Esophagus squamous epithelium (tissue), 5 donors: ENCODE data around the gene DEPDC7. TPM values are rescaled to one million over a fixed set of nuclear protein-coding genes. Genes with fewer than 3 reads are reported as not detected.

Experiments
- DNase-seq: peaks from one replicate; lab custom pipeline; 2025; lab: John Stamatoyannopoulos, UW
- H3K27ac ChIP-seq, 4 donors: fragments of 200-600 bp; sonication (generic); one replicate each; pipeline ENCODE4 v1.5.1; 2016 to 2019; ENCODE audit warnings: mild to moderate bottlenecking in 1 of 4
- H3K27me3 ChIP-seq, 4 donors: fragments of 200-600 bp; sonication (generic); 1 replicate in 3 of 4; 2 replicates in 1 of 4; pipeline versions ENCODE4 v1.5.1 to v1.6.0; 2017 to 2021; ENCODE audit warnings: antibody characterized with exemption in 1 of 4
- H3K36me3 ChIP-seq, 3 donors: fragments of 200-600 bp; sonication (generic); one replicate each; pipeline ENCODE4 v1.5.1; 2016 to 2019
- H3K4me1 ChIP-seq, 3 donors: fragments of 200-600 bp; sonication (generic); one replicate each; pipeline ENCODE4 v1.5.1; 2017 to 2019
- H3K4me3 ChIP-seq, 4 donors: fragments of 200-600 bp; sonication (generic); 1 replicate in 3 of 4; 2 replicates in 1 of 4; pipeline ENCODE4 v1.5.1; 2016 to 2019; ENCODE audit warnings: mild to moderate bottlenecking in 2 of 4, moderate library complexity in 1 of 4
- H3K9me3 ChIP-seq, 3 donors: fragments of 200-600 bp; sonication (generic); one replicate each; pipeline ENCODE4 v1.5.1; 2016 to 2019
- POLR2A ChIP-seq, 4 donors: fragments of 450-650 bp; IDR thresholded peaks; one replicate each; pipeline ENCODE4 v1.6.1; 2017; ENCODE audit warnings: antibody characterized with exemption in 4 of 4, mild to moderate bottlenecking in 4 of 4, moderate library complexity in 3 of 4
- WGBS, 2 donors: methylation state at CpG; one replicate each; pipeline ENCODE4 v1.1.5; 2018; 5-methylcytosine and 5-hydroxymethylcytosine counted together
- intact Hi-C: fragments of 100-400 bp; cut with DNase I; formaldehyde crosslinking; loops from one replicate; pipeline ENCODE4 v1.15.0; 2022
- total RNA-seq, 4 donors: library from RNA; depleted of rRNA; stranded (reverse); fragments of >200 nt; gene quantifications; one replicate each; pipeline ENCODE4 v1.1.0, GENCODE V29; 2016
- TF ChIP-seq, protein P1 (sequence below), 6 experiments: fragments of 450-650 bp in 4 of 6; fragments of 200-600 bp in 2 of 6; sonication (generic) in 2 of 6; IDR thresholded peaks; one replicate each; pipeline ENCODE4 v1.5.1; 2016 to 2019; ENCODE audit warnings: antibody characterized with exemption in 6 of 6, mild to moderate bottlenecking in 4 of 6, moderate library complexity in 4 of 6
- donor health status: DM: yes; HTN: yes; CAD: no.

DEPDC7 gene
- total RNA-seq, 4 donors from 2014 or later, result 2.3 to 9.7 (median 6.8) TPM

DNA sequence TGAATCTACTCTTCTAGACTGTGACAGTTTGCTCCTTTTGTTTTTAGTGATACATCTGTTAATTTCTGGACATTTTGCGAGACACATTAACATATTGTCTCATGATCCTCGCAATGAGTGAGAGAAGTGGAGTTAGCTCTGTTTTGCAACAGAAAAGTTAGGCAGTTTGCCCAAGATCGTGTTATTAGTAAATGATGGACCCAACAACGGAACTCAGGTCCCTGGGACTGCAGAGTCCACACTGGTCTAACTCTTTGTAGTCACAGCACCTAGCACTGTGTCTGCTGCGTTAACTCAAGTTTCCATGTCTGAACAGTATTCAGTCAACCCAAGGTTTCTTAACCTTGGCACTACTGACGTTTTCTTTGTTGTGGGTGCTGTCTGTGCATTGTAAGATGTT lies 3.2 kb downstream of the DEPDC7 start:
- H3K27ac ChIP-seq, result no peak overlapping the region
- intact Hi-C loops, result no loop called here
- H3K9me3 ChIP-seq, result no peaks in the 10 kb centered on the region
- peaks cover 0 to 40% (median 3%) of the 10 kb centered on the region in 3 donors for H3K4me1 ChIP-seq
- 77 to 86% methylated on average over 6 of the region's 6 CpGs for WGBS, 2 donors
- TF ChIP-seq, protein P1, sequence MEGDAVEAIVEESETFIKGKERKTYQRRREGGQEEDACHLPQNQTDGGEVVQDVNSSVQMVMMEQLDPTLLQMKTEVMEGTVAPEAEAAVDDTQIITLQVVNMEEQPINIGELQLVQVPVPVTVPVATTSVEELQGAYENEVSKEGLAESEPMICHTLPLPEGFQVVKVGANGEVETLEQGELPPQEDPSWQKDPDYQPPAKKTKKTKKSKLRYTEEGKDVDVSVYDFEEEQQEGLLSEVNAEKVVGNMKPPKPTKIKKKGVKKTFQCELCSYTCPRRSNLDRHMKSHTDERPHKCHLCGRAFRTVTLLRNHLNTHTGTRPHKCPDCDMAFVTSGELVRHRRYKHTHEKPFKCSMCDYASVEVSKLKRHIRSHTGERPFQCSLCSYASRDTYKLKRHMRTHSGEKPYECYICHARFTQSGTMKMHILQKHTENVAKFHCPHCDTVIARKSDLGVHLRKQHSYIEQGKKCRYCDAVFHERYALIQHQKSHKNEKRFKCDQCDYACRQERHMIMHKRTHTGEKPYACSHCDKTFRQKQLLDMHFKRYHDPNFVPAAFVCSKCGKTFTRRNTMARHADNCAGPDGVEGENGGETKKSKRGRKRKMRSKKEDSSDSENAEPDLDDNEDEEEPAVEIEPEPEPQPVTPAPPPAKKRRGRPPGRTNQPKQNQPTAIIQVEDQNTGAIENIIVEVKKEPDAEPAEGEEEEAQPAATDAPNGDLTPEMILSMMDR (IDR thresholded peaks at IDR 0.05), result no peak
- no peak for TF ChIP-seq POLR2A (IDR thresholded peaks at IDR 0.05)
- no peak overlapping the region for H3K4me3 ChIP-seq
- H3K36me3 ChIP-seq, result no peaks in the 10 kb centered on the region
- H3K27me3 ChIP-seq, result peaks cover 0 to 11% (median 0%) of the 10 kb centered on the region in 4 donors
- no peak for DNase-seq

DNA sequence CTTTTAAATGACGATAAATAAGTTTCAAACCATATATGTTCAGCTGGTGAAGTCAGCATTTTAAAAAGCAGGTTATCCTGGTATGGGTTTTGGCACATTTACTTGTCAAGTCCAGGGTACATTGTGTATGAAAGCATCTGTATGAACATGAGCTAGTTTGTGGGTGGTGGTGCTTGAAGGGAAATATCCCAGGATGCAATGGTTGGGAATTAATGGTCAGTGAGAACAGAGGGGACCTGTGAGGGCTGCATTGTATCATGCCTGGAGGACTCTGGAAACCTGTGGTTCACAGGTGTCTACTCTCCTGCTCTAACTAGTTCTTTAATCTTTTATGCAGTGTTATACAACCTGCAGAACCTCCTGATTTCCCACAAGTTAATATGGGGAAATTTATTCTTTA lies 5.8 kb downstream of the DEPDC7 start:
- peaks cover 0 to 26% (median 3%) of the 10 kb centered on the region in 3 donors for H3K4me1 ChIP-seq
- H3K9me3 ChIP-seq, result no peaks in the 10 kb centered on the region
- DNase-seq, result no peak
- 40 to 48% methylated on average over 1 of the region's 1 CpG for WGBS, 2 donors
- TF ChIP-seq POLR2A (IDR thresholded peaks at IDR 0.05), result no peak
- H3K27me3 ChIP-seq, result no peaks in the 10 kb centered on the region
- peaks cover 0 to 5% (median 0%) of the 10 kb centered on the region in 3 donors for H3K36me3 ChIP-seq
- intact Hi-C loops, result no loop called here
- no peak overlapping the region for H3K27ac ChIP-seq
- H3K4me3 ChIP-seq, result no peak overlapping the region

DNA sequence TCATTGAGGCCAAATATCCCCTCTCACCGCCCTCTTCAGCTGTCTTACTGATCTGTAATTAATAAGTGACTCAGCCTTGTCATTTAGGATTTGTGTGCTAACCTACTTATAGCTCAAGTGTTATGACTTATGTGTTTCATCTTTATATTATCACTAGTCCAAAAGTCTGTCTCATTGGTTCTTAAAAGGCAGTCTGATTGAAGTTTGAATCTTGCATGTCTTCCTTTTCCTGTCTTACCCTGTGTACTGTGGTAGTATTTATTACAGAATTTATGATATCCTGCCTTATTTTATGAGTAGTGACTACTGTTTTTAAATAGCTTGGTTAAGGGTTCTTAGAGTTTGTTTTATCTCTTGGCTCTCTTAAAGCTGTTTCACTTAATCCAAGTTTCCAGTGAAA lies 6.3 kb downstream of the DEPDC7 start:
- no peak for TF ChIP-seq POLR2A (IDR thresholded peaks at IDR 0.05)
- TF ChIP-seq, protein P1 (IDR thresholded peaks at IDR 0.05), result no peak
- Histone ChIP-seq H3K36me3 (peaks cover 0 to 9% (median 0%) of the 10 kb centered on the region in 3 donors), H3K9me3 (no peaks in the 10 kb centered on the region), H3K4me3 (no peak overlapping the region), H3K27ac (no peak overlapping the region), H3K4me1 (peaks cover 0 to 22% (median 3%) of the 10 kb centered on the region in 3 donors), H3K27me3 (no peaks in the 10 kb centered on the region)
- no peak for DNase-seq
- 23 to 54% methylated on average over 1 of the region's 1 CpG for WGBS, 2 donors
- intact Hi-C loops, result no loop called here

DNA sequence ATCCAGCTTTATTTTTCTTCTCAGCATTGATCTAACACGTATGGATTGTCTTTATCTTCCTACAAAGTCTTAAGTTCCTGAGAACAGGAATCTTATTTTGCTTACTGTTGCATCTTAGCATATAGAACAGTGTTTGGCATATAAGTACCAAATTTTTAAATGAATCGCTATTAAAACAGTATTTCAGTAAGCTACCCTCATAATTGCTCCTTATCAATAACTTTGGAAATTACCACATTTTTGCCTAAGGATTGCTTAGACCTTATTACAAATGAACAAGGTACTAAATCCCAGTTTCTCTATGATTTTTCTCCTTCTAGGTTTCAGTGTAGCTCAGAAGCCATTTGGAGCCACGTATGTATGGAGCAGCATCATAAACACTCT lies 9.7 kb downstream of the DEPDC7 start:
- Histone ChIP-seq H3K36me3 (peaks cover 0 to 10% (median 0%) of the 10 kb centered on the region in 3 donors), H3K27ac (no peak overlapping the region), H3K9me3 (no peaks in the 10 kb centered on the region), H3K27me3 (no peaks in the 10 kb centered on the region), H3K4me1 (peaks cover 0 to 13% (median 3%) of the 10 kb centered on the region in 3 donors), H3K4me3 (no peak overlapping the region)
- TF ChIP-seq POLR2A (IDR thresholded peaks at IDR 0.05), result no peak
- intact Hi-C loops, result no loop called here
- DNase-seq, result no peak
- 84 to 91% methylated on average over 3 of the region's 3 CpGs for WGBS, 2 donors

DNA sequence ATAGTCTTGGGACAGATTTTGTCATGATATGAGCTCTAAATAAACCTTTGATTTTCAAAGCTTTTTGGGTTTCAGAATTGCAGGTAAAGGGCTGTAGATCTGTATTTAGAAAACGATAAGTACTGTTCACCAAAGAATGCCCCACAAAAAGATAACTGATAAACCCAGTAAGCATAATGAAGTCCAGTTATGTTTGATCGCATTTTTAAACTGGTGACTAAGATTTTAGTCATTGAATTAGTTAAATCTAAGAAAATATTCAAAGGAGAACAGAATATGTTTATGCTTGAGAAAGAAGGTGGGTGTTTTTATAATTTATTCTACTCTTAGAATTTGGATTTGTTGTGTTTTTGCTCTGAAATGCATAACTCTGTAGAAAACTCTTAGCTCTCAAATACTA lies 11.6 kb downstream of the DEPDC7 start:
- H3K4me1 ChIP-seq, result peaks cover 0 to 2% (median 0%) of the 10 kb centered on the region in 3 donors
- WGBS, 2 donors, result 57 to 79% methylated on average over 2 of the region's 2 CpGs
- peaks cover 0 to 28% (median 0%) of the 10 kb centered on the region in 3 donors for H3K36me3 ChIP-seq
- H3K27ac ChIP-seq, result no peak overlapping the region
- no peak for DNase-seq
- no peak overlapping the region for H3K4me3 ChIP-seq
- no peak for TF ChIP-seq POLR2A (IDR thresholded peaks at IDR 0.05)
- TF ChIP-seq, protein P1 (IDR thresholded peaks at IDR 0.05), result no peak
- no peaks in the 10 kb centered on the region for H3K27me3 ChIP-seq
- H3K9me3 ChIP-seq, result no peaks in the 10 kb centered on the region
- intact Hi-C loops, result no loop called here

DNA sequence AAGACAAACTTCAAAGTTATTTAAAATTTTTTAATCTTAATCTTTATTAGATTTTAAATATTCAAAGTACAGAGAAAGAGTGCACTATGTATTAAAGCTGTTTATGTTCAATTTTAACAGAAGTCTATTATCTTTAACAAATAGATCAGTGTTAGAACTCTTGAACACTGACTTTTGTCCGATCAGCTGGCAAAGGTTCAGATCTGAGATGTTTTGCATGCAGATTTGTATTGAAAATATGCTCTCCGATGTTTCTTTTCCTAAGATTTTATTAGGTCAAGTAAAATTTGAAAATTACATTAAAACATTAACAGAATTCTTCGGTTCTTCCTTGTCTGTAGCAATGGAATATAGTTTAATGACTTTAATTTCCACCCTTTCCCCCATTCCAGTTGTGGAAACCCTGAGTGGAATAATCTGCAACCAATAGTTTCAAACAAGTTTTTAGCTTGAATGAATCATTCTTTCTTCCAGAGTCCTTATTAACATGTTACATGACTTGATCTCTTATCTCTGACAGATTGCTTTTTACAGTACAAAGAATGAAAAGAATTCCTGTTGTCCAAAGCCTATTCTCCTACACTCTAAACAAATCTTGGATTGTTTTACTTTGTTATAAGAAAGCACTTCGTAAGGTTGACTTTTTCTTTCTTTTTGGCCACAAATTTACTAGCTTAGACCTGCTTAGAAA lies 12.3 kb downstream of the DEPDC7 start:
- no peaks in the 10 kb centered on the region for H3K4me1 ChIP-seq
- WGBS, 2 donors, result 76 to 79% methylated on average over 4 of the region's 4 CpGs
- peaks cover 0 to 29% (median 0%) of the 10 kb centered on the region in 3 donors for H3K36me3 ChIP-seq
- intact Hi-C loops, result no loop called here
- TF ChIP-seq, protein P1 (IDR thresholded peaks at IDR 0.05), result no peak
- no peak for TF ChIP-seq POLR2A (IDR thresholded peaks at IDR 0.05)
- no peaks in the 10 kb centered on the region for H3K27me3 ChIP-seq
- DNase-seq, result no peak
- no peak overlapping the region for H3K4me3 ChIP-seq
- no peak overlapping the region for H3K27ac ChIP-seq
- H3K9me3 ChIP-seq, result no peaks in the 10 kb centered on the region
